Measurements from ENCODE around the gene EWSR1.
A peak's percentile ranks its signal among the peaks of the same experiment; 100 is the strongest.

Gene EWSR1

DNA sequence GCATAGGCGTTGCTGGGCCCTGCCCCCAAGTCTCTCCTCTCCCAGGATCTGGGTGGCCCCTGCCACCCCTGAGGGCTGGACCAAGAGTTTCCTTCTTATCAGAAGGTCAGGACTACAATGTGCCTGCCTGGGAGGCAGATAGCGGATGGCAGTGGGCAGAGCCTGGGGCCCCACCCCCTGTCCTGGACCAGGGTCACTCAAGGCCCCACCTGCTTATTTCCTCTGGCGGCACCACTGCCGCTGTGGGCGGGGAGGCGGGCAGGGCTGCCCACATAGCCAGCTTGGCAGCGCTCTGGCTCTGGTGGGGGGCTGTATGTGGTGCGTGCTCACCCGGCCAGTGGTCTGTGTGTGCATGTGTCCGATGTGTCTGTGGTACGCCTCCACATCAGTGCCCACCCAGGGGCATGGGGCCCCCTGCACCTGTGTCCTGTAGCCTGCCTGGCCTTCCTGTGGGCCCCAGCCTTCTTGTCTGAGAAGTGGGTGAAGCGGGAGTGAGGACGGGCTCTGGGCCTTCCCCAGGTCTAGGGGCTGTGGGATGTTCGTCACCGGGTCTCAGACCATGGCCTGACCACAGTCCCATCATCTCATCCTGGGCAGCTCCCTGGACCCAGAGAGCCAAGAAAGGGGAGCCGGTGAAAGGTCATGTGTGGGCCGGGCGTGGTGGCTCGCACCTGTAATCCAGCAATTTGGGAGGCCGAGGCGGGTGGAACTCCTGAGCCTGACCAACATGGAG lies 41.4 kb downstream of the EWSR1 start:
- in situ Hi-C loops (cut with HindIII; ENCODE audit: low pct_ligation_motif_present, low sequenced_read_pairs): no loop called here
- DNase-seq: no peak
- TF ChIP-seq, protein P1, sequence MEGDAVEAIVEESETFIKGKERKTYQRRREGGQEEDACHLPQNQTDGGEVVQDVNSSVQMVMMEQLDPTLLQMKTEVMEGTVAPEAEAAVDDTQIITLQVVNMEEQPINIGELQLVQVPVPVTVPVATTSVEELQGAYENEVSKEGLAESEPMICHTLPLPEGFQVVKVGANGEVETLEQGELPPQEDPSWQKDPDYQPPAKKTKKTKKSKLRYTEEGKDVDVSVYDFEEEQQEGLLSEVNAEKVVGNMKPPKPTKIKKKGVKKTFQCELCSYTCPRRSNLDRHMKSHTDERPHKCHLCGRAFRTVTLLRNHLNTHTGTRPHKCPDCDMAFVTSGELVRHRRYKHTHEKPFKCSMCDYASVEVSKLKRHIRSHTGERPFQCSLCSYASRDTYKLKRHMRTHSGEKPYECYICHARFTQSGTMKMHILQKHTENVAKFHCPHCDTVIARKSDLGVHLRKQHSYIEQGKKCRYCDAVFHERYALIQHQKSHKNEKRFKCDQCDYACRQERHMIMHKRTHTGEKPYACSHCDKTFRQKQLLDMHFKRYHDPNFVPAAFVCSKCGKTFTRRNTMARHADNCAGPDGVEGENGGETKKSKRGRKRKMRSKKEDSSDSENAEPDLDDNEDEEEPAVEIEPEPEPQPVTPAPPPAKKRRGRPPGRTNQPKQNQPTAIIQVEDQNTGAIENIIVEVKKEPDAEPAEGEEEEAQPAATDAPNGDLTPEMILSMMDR (IDR thresholded peaks at IDR 0.05; ENCODE audit: low read depth, low read length, missing control alignments): no peak
- peaks cover 12% of the 10 kb centered on the region for H3K27me3 ChIP-seq (replicated peaks)
- H3K27ac ChIP-seq: peak overlapping the region; percentile 75
- peak overlapping the region; percentile 37 for H3K4me3 ChIP-seq (ENCODE audit: low read depth, low read length)
- H3K36me3 ChIP-seq (replicated peaks): peaks cover 5% of the 10 kb centered on the region

DNA sequence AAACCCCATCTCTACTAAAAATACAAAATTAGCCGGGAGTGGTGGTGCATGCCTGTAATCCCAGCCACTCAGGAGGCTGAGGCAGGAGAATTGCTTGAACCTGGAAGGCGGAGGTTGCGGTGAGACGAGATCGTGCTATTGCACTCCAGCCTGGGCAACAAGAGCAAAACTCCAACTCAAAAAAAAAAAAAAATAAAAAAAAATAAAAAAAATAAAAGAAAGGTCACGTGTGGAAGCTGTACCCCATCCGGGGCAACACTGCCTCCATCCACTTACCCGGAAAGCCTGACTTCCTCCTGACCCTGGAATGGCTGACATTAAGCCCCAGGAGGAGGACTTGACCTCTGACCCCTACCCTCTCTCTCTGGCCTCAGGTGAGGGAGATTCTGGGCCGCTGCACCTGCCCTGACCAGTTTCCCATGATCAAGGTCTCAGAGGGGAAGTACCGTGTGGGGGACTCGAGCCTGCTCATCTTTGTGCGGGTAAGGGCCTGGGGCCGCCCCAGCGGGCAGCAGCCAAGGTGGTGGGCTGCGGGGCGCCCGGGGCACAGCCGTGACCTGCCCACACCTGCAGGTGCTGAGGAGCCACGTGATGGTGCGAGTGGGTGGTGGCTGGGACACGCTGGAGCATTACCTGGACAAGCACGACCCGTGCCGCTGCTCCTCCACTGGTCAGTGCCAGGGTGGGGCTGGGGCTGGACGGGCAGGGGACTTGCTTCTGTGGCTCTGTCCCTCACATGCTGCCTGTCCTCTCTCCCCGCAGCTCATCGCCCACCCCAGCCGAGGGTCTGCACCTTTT lies 42.2 kb downstream of the EWSR1 start:
- peaks cover 19% of the 10 kb centered on the region for H3K27me3 ChIP-seq (replicated peaks)
- H3K36me3 ChIP-seq (replicated peaks): peaks cover 5% of the 10 kb centered on the region
- H3K27ac ChIP-seq: peak overlapping the region; percentile 86
- in situ Hi-C loops (cut with HindIII; ENCODE audit: low pct_ligation_motif_present, low sequenced_read_pairs): no loop called here
- TF ChIP-seq, protein P1 (IDR thresholded peaks at IDR 0.05; ENCODE audit: low read depth, low read length, missing control alignments): no peak
- DNase-seq: no peak
- H3K4me3 ChIP-seq (ENCODE audit: low read depth, low read length): no peak overlapping the region

DNA sequence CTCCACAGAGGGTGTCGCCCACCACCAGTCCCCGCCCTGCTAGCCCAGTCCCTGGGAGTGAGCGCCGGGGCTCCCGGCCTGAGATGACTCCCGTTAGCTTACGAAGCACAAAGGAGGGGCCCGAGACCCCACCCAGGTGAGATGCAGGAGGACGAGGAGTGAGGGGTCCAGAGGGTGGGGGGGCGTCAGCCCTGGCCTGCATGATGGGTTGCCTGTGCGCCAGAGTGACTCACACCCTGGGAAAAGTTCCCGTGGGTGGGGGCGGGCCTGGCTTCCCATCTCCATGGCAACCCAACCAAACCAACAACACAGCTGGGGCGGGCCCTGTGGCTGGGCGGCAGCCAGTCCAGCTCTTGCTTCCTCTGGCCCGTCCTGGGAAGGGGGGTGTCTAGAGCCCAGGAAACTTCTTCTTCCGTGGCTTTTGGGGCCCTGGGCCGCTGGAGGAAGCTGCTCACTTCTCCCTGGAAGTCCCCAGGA lies 42.8 kb downstream of the EWSR1 start:
- in situ Hi-C loops (cut with HindIII; ENCODE audit: low pct_ligation_motif_present, low sequenced_read_pairs): no loop called here
- peak; percentile 98 for DNase-seq
- Histone ChIP-seq H3K4me3 (ENCODE audit: low read depth, low read length) (peak overlapping the region; percentile 22), H3K27ac (peak overlapping the region; percentile 86), H3K27me3 (replicated peaks) (peaks cover 23% of the 10 kb centered on the region), H3K36me3 (replicated peaks) (peaks cover 5% of the 10 kb centered on the region)
- TF ChIP-seq, protein P1 (IDR thresholded peaks at IDR 0.05; ENCODE audit: low read depth, low read length, missing control alignments): no peak

GRCh38 chr22:29311464-29312217 lies 43.6 kb downstream of the EWSR1 start:
- Histone ChIP-seq H3K27me3 (replicated peaks) (peaks cover 30% of the 10 kb centered on the region), H3K36me3 (replicated peaks) (peaks cover 5% of the 10 kb centered on the region), H3K27ac (peak overlapping the region; percentile 86), H3K4me3 (ENCODE audit: low read depth, low read length) (peak overlapping the region; percentile 22)
- no peak for DNase-seq
- TF ChIP-seq, protein P1 (IDR thresholded peaks at IDR 0.05; ENCODE audit: low read depth, low read length, missing control alignments): no peak
- in situ Hi-C loops (cut with HindIII; ENCODE audit: low pct_ligation_motif_present, low sequenced_read_pairs): no loop called here

GRCh38 chr22:29312218-29313125 lies 44.4 kb downstream of the EWSR1 start:
- in situ Hi-C loops (cut with HindIII; ENCODE audit: low pct_ligation_motif_present, low sequenced_read_pairs): no loop called here
- Histone ChIP-seq H3K4me3 (ENCODE audit: low read depth, low read length) (no peak overlapping the region), H3K27ac (no peak overlapping the region), H3K36me3 (replicated peaks) (peaks cover 5% of the 10 kb centered on the region), H3K27me3 (replicated peaks) (peaks cover 30% of the 10 kb centered on the region)
- no peak for DNase-seq
- TF ChIP-seq, protein P1 (IDR thresholded peaks at IDR 0.05; ENCODE audit: low read depth, low read length, missing control alignments): no peak

Data from brain microvascular endothelial cell (primary cell).